ENCODE data around the gene NFIA.

Gene NFIA

GRCh38 chr1:61183471-61184039, 101.2 kb downstream of the NFIA start:
- no peak for DNase-seq (ENCODE audit: low read depth)

- DNase-seq (ENCODE audit: low read depth), result no peak
Observed at GRCh38 chr1:61184040-61184713, 101.8 kb downstream of the NFIA start.

GRCh38 chr1:61184714-61185106, 102.3 kb downstream of the NFIA start:
- DNase-seq (ENCODE audit: low read depth), result no peak

- DNase-seq (ENCODE audit: low read depth), result no peak
Observed at GRCh38 chr1:61186753-61187152, 104.4 kb downstream of the NFIA start.

GRCh38 chr1:61187352-61188086, 105.2 kb downstream of the NFIA start:
- no peak for DNase-seq (ENCODE audit: low read depth)

- DNase-seq (ENCODE audit: low read depth), result no peak
Observed at GRCh38 chr1:61190153-61190552, 107.8 kb downstream of the NFIA start.

GRCh38 chr1:61190618-61191432, 108.5 kb downstream of the NFIA start:
- DNase-seq (ENCODE audit: low read depth), result no peak

GRCh38 chr1:61191433-61191720, 109.0 kb downstream of the NFIA start:
- DNase-seq (ENCODE audit: low read depth), result no peak

- DNase-seq (ENCODE audit: low read depth), result no peak
Observed at GRCh38 chr1:61192663-61193330, 110.4 kb downstream of the NFIA start.

- no peak for DNase-seq (ENCODE audit: low read depth)
Observed at GRCh38 chr1:61193808-61194207, 111.4 kb downstream of the NFIA start.

GRCh38 chr1:61198554-61198953, 116.2 kb downstream of the NFIA start:
- DNase-seq (ENCODE audit: low read depth), result no peak

- DNase-seq (ENCODE audit: low read depth), result no peak
Observed at GRCh38 chr1:61201035-61201434, 118.7 kb downstream of the NFIA start.

- DNase-seq (ENCODE audit: low read depth), result no peak
Observed at GRCh38 chr1:61202854-61203598, 120.7 kb downstream of the NFIA start.

- DNase-seq (ENCODE audit: low read depth), result no peak
Observed at GRCh38 chr1:61204528-61204927, 122.2 kb downstream of the NFIA start.

GRCh38 chr1:61207416-61207815, 125.1 kb downstream of the NFIA start:
- no peak for DNase-seq (ENCODE audit: low read depth)

- no peak for DNase-seq (ENCODE audit: low read depth)
Observed at GRCh38 chr1:61208172-61208571, 125.8 kb downstream of the NFIA start.

GRCh38 chr1:61208831-61209230, 126.5 kb downstream of the NFIA start:
- DNase-seq (ENCODE audit: low read depth), result no peak

- DNase-seq (ENCODE audit: low read depth), result no peak
Observed at GRCh38 chr1:61210435-61211154, 128.2 kb downstream of the NFIA start.

- DNase-seq (ENCODE audit: low read depth), result no peak
Observed at GRCh38 chr1:61213245-61214011, 131.1 kb downstream of the NFIA start.

GRCh38 chr1:61215119-61215518, 132.8 kb downstream of the NFIA start:
- no peak for DNase-seq (ENCODE audit: low read depth)
